Stimulated activated CD4-positive, alpha-beta T cell treated with anti-CD3 and anti-CD28 coated beads, Interleukin-1b, Interleukin-23, amount 100 ng/mL, for 24 hours (primary cell): Measurements from ENCODE around the gene OCSTAMP.

Experiments used
- DNase-seq, 4 experiments: peaks; one replicate each; pipeline ENCODE4 v3.0.0-alpha.2; 2020; ENCODE audit warnings: low read depth in 4 of 4, low spot score in 1 of 4

Gene OCSTAMP

GRCh38 chr20:46520976-46521579, 29.4 kb downstream of the OCSTAMP start:
- DNase-seq: peak in 2 of 4 experiments; percentile 16 to 26

GRCh38 chr20:46520540-46520939, 29.9 kb downstream of the OCSTAMP start:
- no peak for DNase-seq

GRCh38 chr20:46519471-46520068, 30.9 kb downstream of the OCSTAMP start:
- no peak for DNase-seq

- peak in 3 of 4 experiments; percentile 19 to 42 (median 41) for DNase-seq
Observed at GRCh38 chr20:46512943-46513844, 37.3 kb downstream of the OCSTAMP start, which contains the start of gene ZNF334. Gene ZNF334, minus strand, starts transcription at chr20:46513559. Its CDS starts 1,457 bp downstream, at chr20:46512102.

GRCh38 chr20:46509523-46509922, 40.9 kb downstream of the OCSTAMP start:
- DNase-seq: no peak

- DNase-seq: no peak
Observed at GRCh38 chr20:46507760-46508407, 42.6 kb downstream of the OCSTAMP start.

GRCh38 chr20:46505506-46505905, 44.9 kb downstream of the OCSTAMP start:
- no peak for DNase-seq

- DNase-seq: no peak
Observed at GRCh38 chr20:46501961-46502360, 48.5 kb downstream of the OCSTAMP start.

- no peak for DNase-seq
Observed at GRCh38 chr20:46501337-46501942, 49.0 kb downstream of the OCSTAMP start.

GRCh38 chr20:46494077-46494476, 56.4 kb downstream of the OCSTAMP start:
- DNase-seq: no peak

GRCh38 chr20:46491354-46491753, 59.1 kb downstream of the OCSTAMP start:
- DNase-seq: no peak
